B cell (primary cell): ENCODE measurements around the gene METTL26. TPM values are rescaled to one million over a fixed set of nuclear protein-coding genes. Genes with fewer than 3 reads are reported as not detected.

ENCODE experiments used
- ATAC-seq: fragments of 200-7000 bp; cut with Tn5 transposase; one replicate; pipeline ENCODE4 v1.10.0; 2021; ENCODE audit warnings: low read depth, mild to moderate bottlenecking, moderate number of reproducible peaks, moderate library complexity
- CTCF ChIA-PET: fragments of 350-600 bp; sonication (Branson Sonifier 250); formaldehyde crosslinking; loops from one replicate; lab custom pipeline; 2021; ENCODE audit warnings: antibody characterized with exemption, inconsistent platforms; lab: Charles Lee
- POLR2A ChIA-PET: fragments of 350-600 bp; sonication (Branson Sonifier 250); formaldehyde crosslinking; loops from one replicate; lab custom pipeline; 2021; ENCODE audit warnings: antibody characterized with exemption; lab: Charles Lee
- DNase-seq: peaks from one replicate; pipeline ENCODE4 v3.0.0; 2013
- H2AFZ ChIP-seq: 2 replicates; pipeline ENCODE4 v1.6.1; 2012; ENCODE audit warnings: mild to moderate bottlenecking, low read depth, low read length; ENCODE audit not compliant: insufficient read depth, poor library complexity, severe bottlenecking
- H3K27ac ChIP-seq, 2 donors: 1 replicate in 1 of 2; 2 replicates in 1 of 2; pipeline ENCODE4 v1.5.1; 2012 to 2013; ENCODE audit warnings: low read length in 2 of 2, mild to moderate bottlenecking in 2 of 2, moderate library complexity in 1 of 2
- H3K27me3 ChIP-seq, 4 experiments: fragments of 200-600 bp in 1 of 4; sonication (generic) in 1 of 4; replicated peaks in 1 of 4; 1 replicate in 2 of 4; 2 replicates in 2 of 4; pipeline versions ENCODE4 v1.6.1 to v1.7.0; 2013 to 2016; ENCODE audit warnings: low read length in 3 of 4, mild to moderate bottlenecking in 2 of 4, mixed read lengths in 1 of 4, moderate library complexity in 1 of 4; ENCODE audit not compliant: insufficient read depth in 4 of 4, control insufficient read depth in 3 of 4; ENCODE audit errors: control extremely low read depth in 1 of 4
- H3K36me3 ChIP-seq, 2 experiments: replicated peaks in 1 of 2; 1 replicate in 1 of 2; 2 replicates in 1 of 2; pipeline versions ENCODE4 v1.6.1 to v1.7.1; 2013; ENCODE audit warnings: low read length in 1 of 2; ENCODE audit not compliant: insufficient read depth in 2 of 2, control insufficient read depth in 1 of 2; ENCODE audit errors: control extremely low read depth in 1 of 2, extremely low read depth in 1 of 2
- H3K4me1 ChIP-seq, 2 donors: fragments of 200-600 bp in 1 of 2; sonication (generic) in 1 of 2; 1 replicate in 1 of 2; 2 replicates in 1 of 2; pipeline versions ENCODE4 v1.5.1 to v1.6.1; 2013 to 2017; ENCODE audit warnings: low read length in 2 of 2; ENCODE audit not compliant: control insufficient read depth in 2 of 2, insufficient read depth in 2 of 2
- H3K4me2 ChIP-seq: replicated peaks from 2 replicates; pipeline ENCODE3; 2012; ENCODE audit warnings: mild to moderate bottlenecking, low read depth, low read length; ENCODE audit not compliant: poor library complexity, severe bottlenecking
- H3K4me3 ChIP-seq, 5 experiments: fragments of 200-600 bp in 1 of 5; sonication (generic) in 1 of 5; 1 replicate in 3 of 5; 2 replicates in 2 of 5; pipeline versions ENCODE4 v1.5.1 to v1.7.0; 2011 to 2016; ENCODE audit warnings: low read length in 4 of 5, mild to moderate bottlenecking in 4 of 5, low read depth in 2 of 5, control low read depth in 1 of 5, moderate library complexity in 1 of 5; ENCODE audit not compliant: insufficient read depth in 1 of 5; ENCODE audit errors: control extremely low read depth in 1 of 5, extremely low read depth in 1 of 5
- H3K79me2 ChIP-seq: fragments of 200-600 bp; sonication (generic); one replicate; pipeline ENCODE4 v1.6.0; 2016; ENCODE audit warnings: low read length; ENCODE audit not compliant: control insufficient read depth, insufficient read depth
- H3K9ac ChIP-seq: fragments of 200-600 bp; sonication (generic); 2 replicates; pipeline ENCODE4 v1.6.1; 2017; ENCODE audit warnings: mild to moderate bottlenecking, low read length, moderate library complexity
- H3K9me3 ChIP-seq, 3 donors: one replicate each; pipeline versions ENCODE4 v1.6.1 to v1.7.1; 2013; ENCODE audit warnings: low read length in 2 of 3; ENCODE audit not compliant: control insufficient read depth in 2 of 3, insufficient read depth in 1 of 3; ENCODE audit errors: control extremely low read depth in 1 of 3
- H4K20me1 ChIP-seq: 2 replicates; pipeline ENCODE4 v1.6.0; 2012; ENCODE audit warnings: mild to moderate bottlenecking, low read length; ENCODE audit not compliant: insufficient read depth, control insufficient read depth, poor library complexity, severe bottlenecking
- H3K27ac Mint-ChIP-seq: one replicate; pipeline ENCODE4 v1.8.0; 2021; ENCODE audit warnings: mixed read lengths
- H3K27me3 Mint-ChIP-seq: one replicate; pipeline ENCODE4 v1.8.0; 2021; ENCODE audit warnings: mixed read lengths
- H3K4me1 Mint-ChIP-seq: one replicate; pipeline ENCODE4 v1.8.0; 2021; ENCODE audit warnings: mixed read lengths
- H3K4me3 Mint-ChIP-seq: one replicate; pipeline ENCODE4 v1.8.0; 2021; ENCODE audit warnings: mixed read lengths
- H3K9me3 Mint-ChIP-seq: one replicate; pipeline ENCODE4 v1.8.0; 2022; ENCODE audit warnings: mixed read lengths; ENCODE audit not compliant: insufficient read depth
- EZH2 ChIP-seq: IDR thresholded peaks from 2 replicates; pipeline ENCODE4 v1.6.1; 2012; ENCODE audit warnings: borderline replicate concordance, low read depth, mild to moderate bottlenecking, moderate library complexity, low read length; ENCODE audit not compliant: insufficient read depth, poor library complexity, severe bottlenecking
- WGBS: methylation state at CpG from one replicate; pipeline ENCODE4 v1.1.5; 2013; ENCODE audit warnings: missing lambda C conversion rate; ENCODE audit not compliant: insufficient coverage; 5-methylcytosine and 5-hydroxymethylcytosine counted together
- intact Hi-C: fragments of 100-400 bp; cut with micrococcal nuclease; formaldehyde crosslinking; loops from one replicate; pipeline ENCODE4 v1.10.0; 2022
- polyA plus RNA-seq: library from polyadenylated mRNA; depleted of rRNA; stranded (reverse); fragments of >200 nt; gene quantifications from 2 replicates; pipeline ENCODE4 v1.2.3, GENCODE V29; 2012
- total RNA-seq, 2 donors: library from RNA; stranded (reverse); fragments of 120-200 nt in 1 of 2; gene quantifications; 1 replicate in 1 of 2; 2 replicates in 1 of 2; pipeline versions ENCODE4 v1.2.3 to v1.2.4, GENCODE V29; 2013 to 2022
- TF ChIP-seq, protein P1 (sequence below): fragments of 200-600 bp; IDR thresholded peaks from one replicate; pipeline ENCODE4 v1.8.0; 2022; ENCODE audit warnings: antibody characterized with exemption, mild to moderate bottlenecking

Gene METTL26
- total and polyA plus RNA-seq, 2 donors (not counting 1 experiment from before 2014, with no cell fraction given): 56.6 to 140 TPM

DNA sequence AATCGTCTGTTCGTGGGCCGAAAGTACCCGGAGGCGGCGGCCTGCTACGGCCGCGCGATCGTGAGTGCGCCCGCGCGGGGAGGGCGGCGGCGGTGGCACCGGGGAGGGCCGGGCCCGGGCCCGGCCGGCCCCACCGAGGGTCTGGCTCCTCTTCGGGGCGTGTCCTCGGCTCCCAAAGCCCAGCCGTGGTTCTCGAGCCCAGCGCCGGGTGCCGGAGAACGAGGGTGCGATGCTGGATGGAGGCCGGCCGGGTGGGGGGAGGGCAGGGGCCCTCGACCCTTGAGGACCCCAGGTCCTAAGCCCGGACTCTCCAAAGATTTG lies 44.5 kb upstream of the METTL26 start:
- under 1% methylated on average over 38 of the region's 38 CpGs for WGBS
- ATAC-seq: no peak
- Histone ChIP-seq H3K36me3 (peaks cover 0 to 17% of the 10 kb centered on the region in 2 experiments), H3K9ac (peak overlapping the region; percentile 67), H3K79me2 (peaks cover 32% of the 10 kb centered on the region), H2AFZ (peak overlapping the region; percentile 85), H3K27me3 (peaks cover 0 to 15% (median 6%) of the 10 kb centered on the region in 4 experiments), H3K4me2 (peak overlapping the region; percentile 99), H4K20me1 (peaks cover 31% of the 10 kb centered on the region), H3K27ac (peak overlapping the region in 1 of 2 donors; percentile 81), H3K4me3 (peak overlapping the region; percentile 22 to 84 (median 65)), H3K9me3 (peaks cover 0 to 7% (median 0%) of the 10 kb centered on the region in 3 donors), H3K4me1 (peaks cover 28 to 65% of the 10 kb centered on the region in 2 donors)
- TF ChIP-seq, protein P1, sequence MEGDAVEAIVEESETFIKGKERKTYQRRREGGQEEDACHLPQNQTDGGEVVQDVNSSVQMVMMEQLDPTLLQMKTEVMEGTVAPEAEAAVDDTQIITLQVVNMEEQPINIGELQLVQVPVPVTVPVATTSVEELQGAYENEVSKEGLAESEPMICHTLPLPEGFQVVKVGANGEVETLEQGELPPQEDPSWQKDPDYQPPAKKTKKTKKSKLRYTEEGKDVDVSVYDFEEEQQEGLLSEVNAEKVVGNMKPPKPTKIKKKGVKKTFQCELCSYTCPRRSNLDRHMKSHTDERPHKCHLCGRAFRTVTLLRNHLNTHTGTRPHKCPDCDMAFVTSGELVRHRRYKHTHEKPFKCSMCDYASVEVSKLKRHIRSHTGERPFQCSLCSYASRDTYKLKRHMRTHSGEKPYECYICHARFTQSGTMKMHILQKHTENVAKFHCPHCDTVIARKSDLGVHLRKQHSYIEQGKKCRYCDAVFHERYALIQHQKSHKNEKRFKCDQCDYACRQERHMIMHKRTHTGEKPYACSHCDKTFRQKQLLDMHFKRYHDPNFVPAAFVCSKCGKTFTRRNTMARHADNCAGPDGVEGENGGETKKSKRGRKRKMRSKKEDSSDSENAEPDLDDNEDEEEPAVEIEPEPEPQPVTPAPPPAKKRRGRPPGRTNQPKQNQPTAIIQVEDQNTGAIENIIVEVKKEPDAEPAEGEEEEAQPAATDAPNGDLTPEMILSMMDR: no peak
- no peak for TF ChIP-seq EZH2
- H3K9me3 Mint-ChIP-seq: no peaks in the 10 kb centered on the region
- intact Hi-C loops: loop anchor here (5.0 kb wide), 1 partner anchor 42 kb away; the partner anchor contains the start of gene ANTKMT
- H3K4me3 Mint-ChIP-seq: peak overlapping the region; percentile 89
- H3K4me1 Mint-ChIP-seq: peaks cover 38% of the 10 kb centered on the region
- POLR2A ChIA-PET: interaction anchor here (0.8 to 1.1 kb wide), 2 partner anchors 10 to 154 kb away, joined by 3 to 6 read pairs; partner anchors contain the start of gene WDR24
- no peak for DNase-seq
- no peaks in the 10 kb centered on the region for H3K27me3 Mint-ChIP-seq
- CTCF ChIA-PET: interaction anchor here (0.8 to 1.4 kb wide), 2 partner anchors 10 to 13 kb away, joined by 3 to 7 read pairs; partner anchors contain the start of genes RHOT2 and WDR24
- H3K27ac Mint-ChIP-seq: peak overlapping the region; percentile 65
